Activated CD8-positive, alpha-beta memory T cell treated with anti-CD3 and anti-CD28 coated beads, Interleukin-2, amount 50 U/mL, for 24 hours (primary cell): Measurements from ENCODE around the gene GHRH.

Experiments used
- DNase-seq: peaks from one replicate; pipeline ENCODE4 v3.0.0-alpha.2; 2020; ENCODE audit errors: extremely low read depth

The GHRH gene

GRCh38 chr20:37238426-37238825 is 23.2 kb downstream of the GHRH start:
- DNase-seq: no peak

- no peak for DNase-seq
These were observed 24.0 kb downstream of the GHRH start for GRCh38 chr20:37237656-37238055.

GRCh38 chr20:37236462-37236861 is 25.2 kb downstream of the GHRH start:
- no peak for DNase-seq

GRCh38 chr20:37235065-37235464 is 26.5 kb downstream of the GHRH start:
- DNase-seq: no peak

GRCh38 chr20:37234254-37234581 is 27.4 kb downstream of the GHRH start:
- no peak for DNase-seq

GRCh38 chr20:37233548-37234253 is 27.9 kb downstream of the GHRH start:
- no peak for DNase-seq

- no peak for DNase-seq
These were observed 29.5 kb downstream of the GHRH start for GRCh38 chr20:37231947-37232630.

GRCh38 chr20:37230200-37230599 is 31.4 kb downstream of the GHRH start:
- DNase-seq: no peak

GRCh38 chr20:37229357-37229756 is 32.3 kb downstream of the GHRH start:
- DNase-seq: no peak

GRCh38 chr20:37228656-37229055 is 33.0 kb downstream of the GHRH start:
- no peak for DNase-seq

GRCh38 chr20:37228082-37228481 is 33.5 kb downstream of the GHRH start:
- DNase-seq: no peak

- no peak for DNase-seq
These were observed 34.7 kb downstream of the GHRH start for GRCh38 chr20:37226889-37227288.

- DNase-seq: no peak
These were observed 36.5 kb downstream of the GHRH start for GRCh38 chr20:37225146-37225545.

- DNase-seq: no peak
These were observed 38.6 kb downstream of the GHRH start for GRCh38 chr20:37223053-37223452.

GRCh38 chr20:37222086-37222485 is 39.5 kb downstream of the GHRH start:
- no peak for DNase-seq

GRCh38 chr20:37220731-37221130 is 40.9 kb downstream of the GHRH start:
- DNase-seq: no peak

- DNase-seq: no peak
These were observed 41.6 kb downstream of the GHRH start for GRCh38 chr20:37219751-37220668.

GRCh38 chr20:37218976-37219375 is 42.6 kb downstream of the GHRH start:
- DNase-seq: no peak

- no peak for DNase-seq
These were observed 43.2 kb downstream of the GHRH start for GRCh38 chr20:37218441-37218840.

GRCh38 chr20:37209661-37210314 is 51.8 kb downstream of the GHRH start:
- DNase-seq: no peak

GRCh38 chr20:37209193-37209592 is 52.4 kb downstream of the GHRH start:
- DNase-seq: no peak

GRCh38 chr20:37207171-37207570 is 54.4 kb downstream of the GHRH start:
- DNase-seq: no peak
